OCI-LY7 (cell line): ENCODE data around the gene DAGLA.

Experiments used
- EZH2phosphoT487 ChIP-seq: fragments of 200-600 bp; sonication (generic); IDR thresholded peaks from 2 replicates; pipeline ENCODE4 v1.6.1; 2018; ENCODE audit warnings: low read depth, borderline replicate concordance, mild to moderate bottlenecking, mixed run types, antibody characterized with exemption, low read length, moderate library complexity, mixed read lengths
- TF ChIP-seq, protein P1 (sequence below): fragments of 200-600 bp; sonication (generic); conservative IDR thresholded peaks from 2 replicates; pipeline ENCODE4 v1.5.1; 2014; ENCODE audit warnings: mild to moderate bottlenecking, antibody characterized with exemption, low read length, moderate library complexity, mixed read lengths

DNA sequence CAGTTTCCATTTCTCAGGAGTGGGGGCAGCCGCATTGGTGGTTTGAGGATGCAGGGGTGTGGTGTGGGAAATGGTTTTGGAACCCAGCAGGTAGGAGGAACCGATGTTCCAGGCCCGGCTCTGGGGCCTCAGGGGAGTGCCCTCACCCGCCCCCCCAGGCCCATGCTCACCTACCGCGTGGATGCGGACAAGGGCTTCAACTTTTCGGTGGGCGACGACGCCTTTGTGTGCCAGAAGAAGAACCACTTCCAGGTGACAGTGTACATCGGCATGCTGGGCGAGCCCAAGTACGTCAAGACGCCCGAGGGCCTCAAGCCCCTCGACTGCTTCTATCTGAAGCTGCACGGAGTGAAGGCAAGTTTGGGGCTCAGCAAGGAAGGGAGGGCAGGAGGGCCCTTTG, 93.6 kb downstream of the DAGLA start:
- TF ChIP-seq, protein P1, sequence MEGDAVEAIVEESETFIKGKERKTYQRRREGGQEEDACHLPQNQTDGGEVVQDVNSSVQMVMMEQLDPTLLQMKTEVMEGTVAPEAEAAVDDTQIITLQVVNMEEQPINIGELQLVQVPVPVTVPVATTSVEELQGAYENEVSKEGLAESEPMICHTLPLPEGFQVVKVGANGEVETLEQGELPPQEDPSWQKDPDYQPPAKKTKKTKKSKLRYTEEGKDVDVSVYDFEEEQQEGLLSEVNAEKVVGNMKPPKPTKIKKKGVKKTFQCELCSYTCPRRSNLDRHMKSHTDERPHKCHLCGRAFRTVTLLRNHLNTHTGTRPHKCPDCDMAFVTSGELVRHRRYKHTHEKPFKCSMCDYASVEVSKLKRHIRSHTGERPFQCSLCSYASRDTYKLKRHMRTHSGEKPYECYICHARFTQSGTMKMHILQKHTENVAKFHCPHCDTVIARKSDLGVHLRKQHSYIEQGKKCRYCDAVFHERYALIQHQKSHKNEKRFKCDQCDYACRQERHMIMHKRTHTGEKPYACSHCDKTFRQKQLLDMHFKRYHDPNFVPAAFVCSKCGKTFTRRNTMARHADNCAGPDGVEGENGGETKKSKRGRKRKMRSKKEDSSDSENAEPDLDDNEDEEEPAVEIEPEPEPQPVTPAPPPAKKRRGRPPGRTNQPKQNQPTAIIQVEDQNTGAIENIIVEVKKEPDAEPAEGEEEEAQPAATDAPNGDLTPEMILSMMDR, result no peak
- no peak for TF ChIP-seq EZH2phosphoT487
